Nucleus accumbens (tissue), 56 donors: Measurements from ENCODE around the gene DNAJB14.

ENCODE experiments used
- DNase-seq, 56 donors: peaks; one replicate each; lab custom pipeline; 2025; lab: John Stamatoyannopoulos, UW

DNAJB14 gene

GRCh38 chr4:99875071-99875470, 71.3 kb downstream of the DNAJB14 start:
- no peak for DNase-seq

- no peak for DNase-seq
Observed at GRCh38 chr4:99872570-99872969, 73.8 kb downstream of the DNAJB14 start.

GRCh38 chr4:99868126-99868596, 78.3 kb downstream of the DNAJB14 start:
- DNase-seq, result no peak

- no peak for DNase-seq
Observed at GRCh38 chr4:99863804-99864203, 82.6 kb downstream of the DNAJB14 start.

- DNase-seq, result no peak
Observed at GRCh38 chr4:99861120-99861905, 85.1 kb downstream of the DNAJB14 start.

- no peak for DNase-seq
Observed at GRCh38 chr4:99860521-99860920, 85.9 kb downstream of the DNAJB14 start.

- no peak for DNase-seq
Observed at GRCh38 chr4:99859618-99860017, 86.8 kb downstream of the DNAJB14 start.

GRCh38 chr4:99857307-99857706, 89.1 kb downstream of the DNAJB14 start:
- DNase-seq, result no peak

GRCh38 chr4:99856166-99856565, 90.3 kb downstream of the DNAJB14 start:
- no peak for DNase-seq

- DNase-seq, result peak in 1 of 56 donors; percentile 4
Observed at GRCh38 chr4:99855678-99856077, 90.7 kb downstream of the DNAJB14 start.

- no peak for DNase-seq
Observed at GRCh38 chr4:99853999-99854398, 92.4 kb downstream of the DNAJB14 start.

GRCh38 chr4:99853190-99853589, 93.2 kb downstream of the DNAJB14 start:
- DNase-seq, result no peak

GRCh38 chr4:99852199-99852749, 94.1 kb downstream of the DNAJB14 start:
- no peak for DNase-seq

GRCh38 chr4:99848591-99849001, 97.8 kb downstream of the DNAJB14 start:
- DNase-seq, result no peak

GRCh38 chr4:99847362-99847976, 98.9 kb downstream of the DNAJB14 start:
- no peak for DNase-seq

- DNase-seq, result no peak
Observed at GRCh38 chr4:99846891-99847290, 99.5 kb downstream of the DNAJB14 start.
